ENCODE data around the gene TMC1.

- TF ChIP-seq CTCF (conservative IDR thresholded peaks at IDR 0.05) (no peak), EZH2 (IDR thresholded peaks at IDR 0.05; ENCODE audit: low read depth) (no peak)
These were observed 137.3 kb downstream of the TMC1 start for GRCh38 chr9:72658703-72659102.

Measured in PC-9 (cell line).